HepG2 (cell line): ENCODE results near the gene DIAPH3. TPM values are rescaled to one million over a fixed set of nuclear protein-coding genes. Genes with fewer than 3 reads are reported as not detected.

Experiments used
- ATAC-seq: fragments of 200-7000 bp; cut with Tn5 transposase; 3 replicates; pipeline ENCODE4 v1.9.1; 2020; ENCODE audit warnings: mild to moderate bottlenecking, moderate library complexity
- BruUV-seq: library from RNA; stranded (reverse); fragments of 400-500 nt; replicated peaks from 2 replicates; lab custom pipeline; 2021; lab: Mats Ljungman, UMichigan
- CTCF ChIA-PET: fragments of 300-600 bp; formaldehyde crosslinking; extraction: SDS; loops from one replicate; lab custom pipeline; 2021; ENCODE audit warnings: low total read pairs, inconsistent platforms, low intra/inter-chr PET ratio; lab: Yijun Ruan, JAX
- POLR2A ChIA-PET: fragments of 350-600 bp; sonication (Branson Sonifier 250); formaldehyde crosslinking; loops from one replicate; lab custom pipeline; 2020; ENCODE audit warnings: antibody characterized with exemption, inconsistent platforms; lab: Yijun Ruan, JAX
- DNase-seq: peaks from one replicate; pipeline ENCODE4 v3.0.0-alpha.2; 2015; ENCODE audit warnings: low spot score
- FAIRE-seq: peaks from 3 replicates; lab custom pipeline; 2011; peaks lifted over from hg19 to GRCh38; lab: Jason Lieb, UNC
- H2AFZ ChIP-seq: one replicate; pipeline ENCODE4 v1.6.1; 2011; ENCODE audit warnings: low read length, inconsistent platforms
- H3K27ac ChIP-seq: fragments of 300-600 bp; 3 replicates; pipeline ENCODE4 v1.8.0; 2011; ENCODE audit warnings: mixed run types, mild to moderate bottlenecking, mixed read lengths, low read length, inconsistent platforms; ENCODE audit not compliant: insufficient read depth; ENCODE audit errors: extremely low read length
- H3K27me3 ChIP-seq, 2 experiments: fragments of 200-600 bp in 1 of 2; 2 replicates in 1 of 2; 3 replicates in 1 of 2; pipeline versions ENCODE4 v1.6.0 to v1.8.0; 2011; ENCODE audit warnings: low read length in 2 of 2, mild to moderate bottlenecking in 2 of 2, moderate library complexity in 2 of 2, inconsistent platforms in 1 of 2; ENCODE audit not compliant: insufficient read depth in 2 of 2, control insufficient read depth in 1 of 2
- H3K36me3 ChIP-seq, 2 experiments: fragments of 200-600 bp in 1 of 2; replicated peaks in 1 of 2; 2 replicates in 1 of 2; 3 replicates in 1 of 2; pipeline versions ENCODE4 v1.5.1 to v1.8.0; 2011; ENCODE audit warnings: low read length in 2 of 2, inconsistent platforms in 1 of 2; ENCODE audit not compliant: insufficient read depth in 2 of 2, control insufficient read depth in 1 of 2
- H3K4me1 ChIP-seq: 2 replicates; pipeline ENCODE4 v1.5.1; 2012; ENCODE audit warnings: low read length, inconsistent platforms; ENCODE audit not compliant: insufficient read depth
- H3K4me2 ChIP-seq: 2 replicates; pipeline ENCODE4 v1.6.0; 2011; ENCODE audit warnings: low read depth, low read length, inconsistent platforms
- H3K4me3 ChIP-seq, 3 experiments: fragments of 200-600 bp in 1 of 3; sonication (generic), shearing (Covaris generic) in 1 of 3; replicated peaks in 1 of 3; 2 replicates each; pipeline ENCODE4 v1.5.1; 2011 to 2016; ENCODE audit warnings: low read length in 3 of 3, inconsistent platforms in 2 of 3, low read depth in 2 of 3, mild to moderate bottlenecking in 2 of 3, control low read depth in 1 of 3, mixed read lengths in 1 of 3; ENCODE audit not compliant: insufficient read depth in 1 of 3
- H3K79me2 ChIP-seq: one replicate; pipeline ENCODE4 v1.6.1; 2011; ENCODE audit warnings: low read length, inconsistent platforms; ENCODE audit not compliant: insufficient read depth
- H3K9ac ChIP-seq: 2 replicates; pipeline ENCODE4 v1.6.0; 2011; ENCODE audit warnings: mild to moderate bottlenecking, low read depth, low read length, inconsistent platforms; ENCODE audit not compliant: insufficient read depth
- H3K9me3 ChIP-seq: 2 replicates; pipeline ENCODE4 v1.5.1; 2012; ENCODE audit warnings: mild to moderate bottlenecking, low read length
- H4K20me1 ChIP-seq: 2 replicates; pipeline ENCODE4 v1.6.0; 2011; ENCODE audit warnings: inconsistent platforms, mild to moderate bottlenecking, low read length, moderate library complexity; ENCODE audit not compliant: insufficient read depth
- AGO2 ChIP-seq: fragments of 200-400 bp; formaldehyde crosslinking; optimal IDR thresholded peaks from 2 replicates; pipeline ENCODE3; 2017; ENCODE audit warnings: mild to moderate bottlenecking, low read depth, low read length, moderate library complexity
- ATF7-NPFF ChIP-seq: sonication (generic); formaldehyde crosslinking; IDR thresholded peaks from 2 replicates; pipeline ENCODE4 v1.8.1; 2023; ENCODE audit warnings: mild to moderate bottlenecking, low read depth, missing genetic modification reagents, moderate library complexity
- CHCHD3 ChIP-seq: sonication (generic); formaldehyde crosslinking; IDR thresholded peaks from 2 replicates; pipeline ENCODE4 v1.8.0; 2022; ENCODE audit warnings: mild to moderate bottlenecking, missing genetic modification reagents, moderate library complexity
- MAFF ChIP-seq: IDR thresholded peaks from 2 replicates; pipeline ENCODE4 v1.6.1; 2011; ENCODE audit warnings: low read depth, low read length, improper control_type of control experiment
- MBD4 ChIP-seq: IDR thresholded peaks from 2 replicates; pipeline ENCODE4 v1.6.1; 2012; ENCODE audit warnings: low read length, inconsistent platforms, borderline replicate concordance
- NRL ChIP-seq: sonication (generic); formaldehyde crosslinking; IDR thresholded peaks from 2 replicates; pipeline ENCODE4 v1.5.0; 2020; ENCODE audit warnings: missing genetic modification reagents, mild to moderate bottlenecking, moderate library complexity, borderline replicate concordance
- ZNF451 ChIP-seq: sonication (generic); formaldehyde crosslinking; IDR thresholded peaks from 2 replicates; pipeline ENCODE4 v1.5.0; 2020; ENCODE audit warnings: mild to moderate bottlenecking, missing genetic modification reagents
- ZNF563 ChIP-seq: sonication (generic); formaldehyde crosslinking; IDR thresholded peaks from 2 replicates; pipeline ENCODE4 v1.8.0; 2022; ENCODE audit warnings: mild to moderate bottlenecking, moderate library complexity, missing genetic modification reagents
- ZNF644 ChIP-seq: IDR thresholded peaks from 2 replicates; pipeline ENCODE4 v1.6.1; 2016; ENCODE audit warnings: low read depth
- ZNF652 ChIP-seq: IDR thresholded peaks from 2 replicates; pipeline ENCODE4 v1.6.1; 2016; ENCODE audit warnings: low read depth, borderline replicate concordance
- ZSCAN12 ChIP-seq: sonication (generic); formaldehyde crosslinking; IDR thresholded peaks from 2 replicates; pipeline ENCODE4 v1.9.0; 2021; ENCODE audit warnings: mild to moderate bottlenecking, missing genetic modification reagents
- WGBS: methylation state at CpG from one replicate; pipeline ENCODE4 v1.1.6; 2017; ENCODE audit warnings: low lambda C conversion rate; 5-methylcytosine and 5-hydroxymethylcytosine counted together
- in situ Hi-C: cut with HindIII; loops from 2 replicates; pipeline ENCODE4 v1.10.0; 2017; ENCODE audit warnings: low pct_unique_long_range_greater_than_20kb; ENCODE audit not compliant: extremely low pct_ligation_motif_present
- intact Hi-C: fragments of 100-400 bp; cut with micrococcal nuclease; formaldehyde crosslinking; loops from one replicate; pipeline ENCODE4 v1.10.0; 2022; ENCODE audit not compliant: unreplicated experiment
- polyA plus RNA-seq, 8 experiments: library from polyadenylated mRNA; depleted of rRNA in 3 of 8; stranded (reverse) in 7 of 8; unstranded in 1 of 8; fragments of >200 nt; fragmentation: Illumina TruSeq in 4 of 8; extraction: Trizol in 4 of 8; gene quantifications; 2 replicates each; pipeline versions ENCODE4 v1.2.1 to v1.2.3, GENCODE V29; 2011 to 2016; ENCODE audit warnings: low read depth in 4 of 8, missing spikeins in 1 of 8, mixed read lengths in 1 of 8; ENCODE audit not compliant: insufficient read depth in 1 of 8
- total RNA-seq, 5 experiments: library from RNA; depleted of rRNA; stranded (reverse); fragments of >200 nt; fragmentation: Illumina TruSeq; extraction: Trizol; gene quantifications; 2 replicates each; pipeline ENCODE4 v1.2.3, GENCODE V29; 2016; ENCODE audit warnings: low read depth in 1 of 5
- TF ChIP-seq, protein P1 (sequence below): sonication (generic); formaldehyde crosslinking; IDR thresholded peaks from 2 replicates; pipeline ENCODE4 v1.9.0; 2021; ENCODE audit warnings: missing genetic modification reagents, borderline replicate concordance
- TF ChIP-seq, protein P2 (sequence below): sonication (generic); formaldehyde crosslinking; conservative IDR thresholded peaks from 2 replicates; pipeline ENCODE4 v1.8.0; 2022; ENCODE audit warnings: mild to moderate bottlenecking, moderate library complexity, missing genetic modification reagents
- TF ChIP-seq, protein P3 (sequence below): sonication (generic); formaldehyde crosslinking; IDR thresholded peaks from 2 replicates; pipeline ENCODE4 v1.9.0; 2021; ENCODE audit warnings: missing genetic modification reagents, borderline replicate concordance
- TF ChIP-seq, protein P4 (sequence below): sonication (generic); formaldehyde crosslinking; IDR thresholded peaks from 2 replicates; pipeline ENCODE4 v1.8.1; 2023; ENCODE audit warnings: mild to moderate bottlenecking, missing genetic modification reagents
- TF ChIP-seq, protein P5 (sequence below): sonication (generic); formaldehyde crosslinking; IDR thresholded peaks from 2 replicates; pipeline ENCODE4 v1.8.0; 2022; ENCODE audit warnings: mild to moderate bottlenecking, missing genetic modification reagents, moderate library complexity

Gene DIAPH3
- total and polyA plus RNA-seq, 2 of the 13 experiments (the other 11 are each of a cell fraction or from before 2014, with no cell fraction given): 4.0 to 9.3 TPM

DNA sequence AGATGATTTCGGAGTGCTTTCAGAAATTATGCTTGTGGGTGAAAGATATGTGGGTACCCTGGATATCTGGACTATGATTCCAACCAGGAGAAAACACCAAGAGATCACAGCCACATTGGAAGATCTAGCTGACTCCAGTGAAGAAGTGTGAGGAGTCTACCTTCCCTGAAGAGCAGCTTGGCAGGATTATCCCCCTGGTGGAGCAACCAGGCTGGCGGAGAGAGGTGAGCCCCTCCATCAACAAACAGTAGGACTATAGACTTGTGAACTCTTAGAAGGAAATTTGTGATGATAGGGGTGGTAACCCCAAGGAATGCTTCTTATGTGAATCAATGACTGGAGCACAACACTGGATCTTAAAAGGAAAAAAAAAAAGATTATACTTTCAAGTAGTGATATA lies 47.8 kb upstream of the DIAPH3 start (continued):
- TF ChIP-seq ZNF563 (no peak), AGO2 (no peak), ZNF644 (CRISPR knock-in tag) (no peak), ZNF652 (no peak), ZSCAN12 (CRISPR knock-in tag) (no peak)
- TF ChIP-seq, protein P1, sequence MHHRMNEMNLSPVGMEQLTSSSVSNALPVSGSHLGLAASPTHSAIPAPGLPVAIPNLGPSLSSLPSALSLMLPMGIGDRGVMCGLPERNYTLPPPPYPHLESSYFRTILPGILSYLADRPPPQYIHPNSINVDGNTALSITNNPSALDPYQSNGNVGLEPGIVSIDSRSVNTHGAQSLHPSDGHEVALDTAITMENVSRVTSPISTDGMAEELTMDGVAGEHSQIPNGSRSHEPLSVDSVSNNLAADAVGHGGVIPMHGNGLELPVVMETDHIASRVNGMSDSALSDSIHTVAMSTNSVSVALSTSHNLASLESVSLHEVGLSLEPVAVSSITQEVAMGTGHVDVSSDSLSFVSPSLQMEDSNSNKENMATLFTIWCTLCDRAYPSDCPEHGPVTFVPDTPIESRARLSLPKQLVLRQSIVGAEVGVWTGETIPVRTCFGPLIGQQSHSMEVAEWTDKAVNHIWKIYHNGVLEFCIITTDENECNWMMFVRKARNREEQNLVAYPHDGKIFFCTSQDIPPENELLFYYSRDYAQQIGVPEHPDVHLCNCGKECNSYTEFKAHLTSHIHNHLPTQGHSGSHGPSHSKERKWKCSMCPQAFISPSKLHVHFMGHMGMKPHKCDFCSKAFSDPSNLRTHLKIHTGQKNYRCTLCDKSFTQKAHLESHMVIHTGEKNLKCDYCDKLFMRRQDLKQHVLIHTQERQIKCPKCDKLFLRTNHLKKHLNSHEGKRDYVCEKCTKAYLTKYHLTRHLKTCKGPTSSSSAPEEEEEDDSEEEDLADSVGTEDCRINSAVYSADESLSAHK: no peak
- TF ChIP-seq, protein P2, sequence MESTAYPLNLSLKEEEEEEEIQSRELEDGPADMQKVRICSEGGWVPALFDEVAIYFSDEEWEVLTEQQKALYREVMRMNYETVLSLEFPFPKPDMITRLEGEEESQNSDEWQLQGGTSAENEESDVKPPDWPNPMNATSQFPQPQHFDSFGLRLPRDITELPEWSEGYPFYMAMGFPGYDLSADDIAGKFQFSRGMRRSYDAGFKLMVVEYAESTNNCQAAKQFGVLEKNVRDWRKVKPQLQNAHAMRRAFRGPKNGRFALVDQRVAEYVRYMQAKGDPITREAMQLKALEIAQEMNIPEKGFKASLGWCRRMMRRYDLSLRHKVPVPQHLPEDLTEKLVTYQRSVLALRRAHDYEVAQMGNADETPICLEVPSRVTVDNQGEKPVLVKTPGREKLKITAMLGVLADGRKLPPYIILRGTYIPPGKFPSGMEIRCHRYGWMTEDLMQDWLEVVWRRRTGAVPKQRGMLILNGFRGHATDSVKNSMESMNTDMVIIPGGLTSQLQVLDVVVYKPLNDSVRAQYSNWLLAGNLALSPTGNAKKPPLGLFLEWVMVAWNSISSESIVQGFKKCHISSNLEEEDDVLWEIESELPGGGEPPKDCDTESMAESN: no peak

DNA sequence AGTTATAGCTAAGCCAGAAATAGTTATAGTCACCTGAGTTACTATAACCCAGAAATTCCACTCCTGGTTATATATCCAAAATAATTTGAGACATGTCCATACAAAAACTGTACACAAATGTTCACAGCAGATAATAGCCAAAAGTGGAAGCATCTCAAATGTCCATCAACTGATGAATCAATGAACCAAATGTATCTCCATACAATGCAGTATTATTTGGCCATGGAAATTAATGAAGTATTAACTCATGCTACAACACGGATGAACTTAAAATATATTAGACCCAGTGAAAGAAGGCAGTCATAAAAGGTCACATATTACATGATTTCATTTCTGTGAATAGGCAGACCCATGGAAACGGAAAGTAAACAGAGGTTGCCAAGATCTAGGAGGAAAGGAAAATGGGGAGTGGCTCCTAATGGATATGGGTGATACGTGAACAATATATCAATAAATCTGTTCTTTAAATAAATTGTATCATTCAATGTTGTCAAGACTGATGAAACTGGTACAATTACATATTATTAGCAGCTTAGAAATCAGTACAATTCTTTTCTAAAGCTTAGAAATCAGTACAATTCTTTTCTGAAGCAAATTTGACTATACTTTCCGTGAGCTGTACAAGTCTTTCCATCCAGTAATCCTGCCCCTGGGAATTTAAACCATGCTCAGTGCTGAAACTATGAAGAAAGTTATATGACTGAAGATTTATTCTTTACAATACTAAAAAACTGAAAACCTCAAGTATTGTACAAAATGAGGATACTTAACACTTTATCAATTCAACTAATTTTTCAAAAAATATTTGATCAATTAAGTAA lies 47.0 kb upstream of the DIAPH3 start:
- no peak overlapping the region for H3K4me2 ChIP-seq
- no peaks in the 10 kb centered on the region for H3K4me1 ChIP-seq
- H3K79me2 ChIP-seq: no peaks in the 10 kb centered on the region
- no peaks in the 10 kb centered on the region for H3K9me3 ChIP-seq
- FAIRE-seq (no peak), ATAC-seq (no peak), DNase-seq (no peak)
- no peaks in the 10 kb centered on the region for H4K20me1 ChIP-seq
- H3K4me3 ChIP-seq: no peak overlapping the region
- in situ Hi-C loops: no loop called here
- no peaks in the 10 kb centered on the region for H3K36me3 ChIP-seq
- ChIA-PET CTCF (no interaction called here), POLR2A (no interaction called here)
- no peak overlapping the region for H2AFZ ChIP-seq
- intact Hi-C loops: no loop called here
- no TSS peak for BruUV-seq
- 2% methylated on average over 4 of the region's 4 CpGs for WGBS
- H3K27ac ChIP-seq: no peak overlapping the region
- H3K9ac ChIP-seq: no peak overlapping the region
- H3K27me3 ChIP-seq: no peaks in the 10 kb centered on the region
- TF ChIP-seq, protein P3, sequence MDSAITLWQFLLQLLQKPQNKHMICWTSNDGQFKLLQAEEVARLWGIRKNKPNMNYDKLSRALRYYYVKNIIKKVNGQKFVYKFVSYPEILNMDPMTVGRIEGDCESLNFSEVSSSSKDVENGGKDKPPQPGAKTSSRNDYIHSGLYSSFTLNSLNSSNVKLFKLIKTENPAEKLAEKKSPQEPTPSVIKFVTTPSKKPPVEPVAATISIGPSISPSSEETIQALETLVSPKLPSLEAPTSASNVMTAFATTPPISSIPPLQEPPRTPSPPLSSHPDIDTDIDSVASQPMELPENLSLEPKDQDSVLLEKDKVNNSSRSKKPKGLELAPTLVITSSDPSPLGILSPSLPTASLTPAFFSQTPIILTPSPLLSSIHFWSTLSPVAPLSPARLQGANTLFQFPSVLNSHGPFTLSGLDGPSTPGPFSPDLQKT (CRISPR knock-in tag): no peak
- TF ChIP-seq MAFF: no peak
- TF ChIP-seq CHCHD3 (CRISPR knock-in tag): no peak
- TF ChIP-seq NRL (CRISPR knock-in tag): no peak
- TF ChIP-seq MBD4: no peak
- TF ChIP-seq ZNF451: no peak
- TF ChIP-seq, protein P4, sequence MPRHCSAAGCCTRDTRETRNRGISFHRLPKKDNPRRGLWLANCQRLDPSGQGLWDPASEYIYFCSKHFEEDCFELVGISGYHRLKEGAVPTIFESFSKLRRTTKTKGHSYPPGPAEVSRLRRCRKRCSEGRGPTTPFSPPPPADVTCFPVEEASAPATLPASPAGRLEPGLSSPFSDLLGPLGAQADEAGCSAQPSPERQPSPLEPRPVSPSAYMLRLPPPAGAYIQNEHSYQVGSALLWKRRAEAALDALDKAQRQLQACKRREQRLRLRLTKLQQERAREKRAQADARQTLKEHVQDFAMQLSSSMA: no peak
- TF ChIP-seq, protein P5, sequence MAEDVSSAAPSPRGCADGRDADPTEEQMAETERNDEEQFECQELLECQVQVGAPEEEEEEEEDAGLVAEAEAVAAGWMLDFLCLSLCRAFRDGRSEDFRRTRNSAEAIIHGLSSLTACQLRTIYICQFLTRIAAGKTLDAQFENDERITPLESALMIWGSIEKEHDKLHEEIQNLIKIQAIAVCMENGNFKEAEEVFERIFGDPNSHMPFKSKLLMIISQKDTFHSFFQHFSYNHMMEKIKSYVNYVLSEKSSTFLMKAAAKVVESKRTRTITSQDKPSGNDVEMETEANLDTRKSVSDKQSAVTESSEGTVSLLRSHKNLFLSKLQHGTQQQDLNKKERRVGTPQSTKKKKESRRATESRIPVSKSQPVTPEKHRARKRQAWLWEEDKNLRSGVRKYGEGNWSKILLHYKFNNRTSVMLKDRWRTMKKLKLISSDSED: no peak
- no peak for TF ChIP-seq ATF7-NPFF (CRISPR knock-in tag)
